ENCODE data around the gene CUL2.
"Not testable (repeated sequence)": the region's sequence is repeated elsewhere in the genome, so short reads cannot be mapped to it uniquely, and the experiment has no call there.

GRCh38 chr10:35045275-35045674, 44.9 kb downstream of the CUL2 start:
- TF ChIP-seq CTCF (IDR thresholded peaks at IDR 0.05; ENCODE audit: borderline replicate concordance, extremely low read depth, low read length, poor library complexity, severe bottlenecking); EZH2 (IDR thresholded peaks at IDR 0.05; ENCODE audit: borderline replicate concordance, low read depth, low read length, severe bottlenecking): not testable (repeated sequence)
